ENCODE results near the gene DNAH14. TPM values are rescaled to one million over a fixed set of nuclear protein-coding genes. Genes with fewer than 3 reads are reported as not detected.
"Not testable (repeated sequence)": the region's sequence is repeated elsewhere in the genome, so short reads cannot be mapped to it uniquely, and the experiment has no call there.

DNAH14 gene
- total and polyA plus RNA-seq, 2 experiments from 2014 or later, result 14.7 to 46.1 TPM

DNA sequence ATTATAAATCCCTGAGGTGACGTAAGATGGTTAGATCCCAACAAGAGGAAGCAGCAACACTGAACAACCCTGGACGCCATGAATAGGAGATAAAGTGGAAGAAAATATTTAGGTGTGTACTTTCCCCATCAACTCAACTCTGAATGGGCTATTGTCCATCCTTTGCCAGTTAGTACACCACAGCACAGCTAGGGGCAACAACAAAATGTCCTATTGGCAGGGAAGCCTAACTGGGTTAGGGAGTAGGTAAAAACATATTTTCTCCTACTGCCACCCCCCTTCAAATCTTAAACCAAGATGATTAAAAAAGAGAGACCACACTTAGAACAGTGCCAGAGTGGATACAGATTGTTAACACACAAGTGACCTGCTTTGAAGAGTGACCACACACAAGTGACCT lies 278.3 kb downstream of the DNAH14 start:
- Histone ChIP-seq H3K4me2 (no peak overlapping the region), H3K9me2 (replicated peaks; ENCODE audit: insufficient read depth) (no peaks in the 10 kb centered on the region), H3K79me2 (no peaks in the 10 kb centered on the region), H3K27ac (no peak overlapping the region), H3K4me1 (ENCODE audit: insufficient read depth) (no peaks in the 10 kb centered on the region), H3K27me3 (no peaks in the 10 kb centered on the region), H3K36me3 (replicated peaks; ENCODE audit: insufficient read depth, low read depth) (no peaks in the 10 kb centered on the region), H3K9me3 (ENCODE audit: low read depth) (peaks cover 12% of the 10 kb centered on the region), H3K4me3 (no peak overlapping the region), H2AFZ (no peak overlapping the region), H4K20me1 (ENCODE audit: insufficient read depth, poor library complexity, severe bottlenecking) (no peaks in the 10 kb centered on the region)
- 98% methylated on average over 2 of the region's 2 CpGs for WGBS (ENCODE audit: low lambda C conversion rate, missing lambda C conversion rate)
- TF ChIP-seq EZH2 (IDR thresholded peaks at IDR 0.05; ENCODE audit: borderline replicate concordance), result no peak
- TF ChIP-seq, protein P1, sequence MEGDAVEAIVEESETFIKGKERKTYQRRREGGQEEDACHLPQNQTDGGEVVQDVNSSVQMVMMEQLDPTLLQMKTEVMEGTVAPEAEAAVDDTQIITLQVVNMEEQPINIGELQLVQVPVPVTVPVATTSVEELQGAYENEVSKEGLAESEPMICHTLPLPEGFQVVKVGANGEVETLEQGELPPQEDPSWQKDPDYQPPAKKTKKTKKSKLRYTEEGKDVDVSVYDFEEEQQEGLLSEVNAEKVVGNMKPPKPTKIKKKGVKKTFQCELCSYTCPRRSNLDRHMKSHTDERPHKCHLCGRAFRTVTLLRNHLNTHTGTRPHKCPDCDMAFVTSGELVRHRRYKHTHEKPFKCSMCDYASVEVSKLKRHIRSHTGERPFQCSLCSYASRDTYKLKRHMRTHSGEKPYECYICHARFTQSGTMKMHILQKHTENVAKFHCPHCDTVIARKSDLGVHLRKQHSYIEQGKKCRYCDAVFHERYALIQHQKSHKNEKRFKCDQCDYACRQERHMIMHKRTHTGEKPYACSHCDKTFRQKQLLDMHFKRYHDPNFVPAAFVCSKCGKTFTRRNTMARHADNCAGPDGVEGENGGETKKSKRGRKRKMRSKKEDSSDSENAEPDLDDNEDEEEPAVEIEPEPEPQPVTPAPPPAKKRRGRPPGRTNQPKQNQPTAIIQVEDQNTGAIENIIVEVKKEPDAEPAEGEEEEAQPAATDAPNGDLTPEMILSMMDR (IDR thresholded peaks at IDR 0.05; ENCODE audit: poor library complexity), result no peak
- TF ChIP-seq EZH2phosphoT487 (IDR thresholded peaks at IDR 0.05; ENCODE audit: low read depth, severe bottlenecking, unreplicated experiment), result no peak
- DNase-seq (ENCODE audit: low spot score), result no peak

DNA sequence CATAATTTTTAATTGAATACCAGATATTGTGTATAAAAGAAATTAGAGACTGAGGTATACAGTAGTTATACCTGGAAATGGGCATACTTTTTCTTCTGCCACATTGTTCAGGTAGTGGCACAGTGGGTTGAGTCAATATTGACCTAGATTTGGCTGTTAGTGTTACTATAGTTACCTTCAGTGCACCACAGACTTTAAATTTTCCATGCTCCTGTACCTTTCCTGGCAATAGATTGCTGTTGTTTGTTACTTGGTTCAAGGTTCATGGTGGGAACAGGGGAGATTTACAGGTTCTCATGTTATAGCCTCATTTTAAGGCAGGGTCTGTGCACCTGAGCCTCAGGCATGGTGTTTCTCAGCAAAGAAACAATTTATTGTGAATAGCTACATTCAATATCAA lies 279.7 kb downstream of the DNAH14 start:
- H3K9me2 ChIP-seq (replicated peaks; ENCODE audit: insufficient read depth), result no peaks in the 10 kb centered on the region

DNA sequence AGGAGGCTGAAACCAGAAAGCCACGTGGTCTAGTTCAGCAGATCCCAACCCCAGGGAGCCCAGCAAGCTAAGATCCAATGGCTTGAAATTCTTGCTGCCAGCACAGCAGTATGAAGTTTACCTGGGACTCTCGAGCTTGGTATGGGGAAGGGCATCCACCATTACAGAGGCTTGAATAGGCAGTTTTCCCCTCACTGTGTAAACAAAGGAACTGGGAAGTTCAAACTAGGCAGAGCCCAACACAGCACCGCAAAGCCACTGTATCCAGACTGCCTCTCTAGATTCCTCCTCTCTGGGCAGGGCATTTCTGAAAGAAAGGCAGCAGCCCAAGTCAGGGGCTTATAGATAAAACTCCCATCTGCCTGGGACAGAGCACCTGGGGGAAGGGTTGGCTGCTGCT lies 280.7 kb downstream of the DNAH14 start:
- H3K9me2 ChIP-seq (replicated peaks; ENCODE audit: insufficient read depth); H3K79me2 ChIP-seq; H3K4me2 ChIP-seq; H3K36me3 ChIP-seq (replicated peaks; ENCODE audit: insufficient read depth, low read depth); H3K4me3 ChIP-seq; H3K27ac ChIP-seq; H2AFZ ChIP-seq; DNase-seq (ENCODE audit: low spot score); H4K20me1 ChIP-seq (ENCODE audit: insufficient read depth, poor library complexity, severe bottlenecking); H3K27me3 ChIP-seq; H3K4me1 ChIP-seq (ENCODE audit: insufficient read depth): not testable (repeated sequence)
- WGBS (ENCODE audit: low lambda C conversion rate, missing lambda C conversion rate), result 91% methylated on average over 3 of the region's 3 CpGs
- peaks cover 12% of the 10 kb centered on the region for H3K9me3 ChIP-seq (ENCODE audit: low read depth)

More for the DNA sequence above, 279.7 kb downstream of the DNAH14 start:
- Histone ChIP-seq H2AFZ (no peak overlapping the region), H3K4me1 (ENCODE audit: insufficient read depth) (no peaks in the 10 kb centered on the region), H3K4me3 (no peak overlapping the region), H3K9me3 (ENCODE audit: low read depth) (peaks cover 12% of the 10 kb centered on the region), H3K79me2 (no peaks in the 10 kb centered on the region), H3K36me3 (replicated peaks; ENCODE audit: insufficient read depth, low read depth) (no peaks in the 10 kb centered on the region), H3K27me3 (no peaks in the 10 kb centered on the region), H3K4me2 (no peak overlapping the region), H3K27ac (no peak overlapping the region), H4K20me1 (ENCODE audit: insufficient read depth, poor library complexity, severe bottlenecking) (no peaks in the 10 kb centered on the region)
- TF ChIP-seq, protein P1 (IDR thresholded peaks at IDR 0.05; ENCODE audit: poor library complexity), result no peak
- TF ChIP-seq EZH2phosphoT487 (IDR thresholded peaks at IDR 0.05; ENCODE audit: low read depth, severe bottlenecking, unreplicated experiment) (no peak), EZH2 (IDR thresholded peaks at IDR 0.05; ENCODE audit: borderline replicate concordance) (no peak)
- no peak for DNase-seq (ENCODE audit: low spot score)

DNA sequence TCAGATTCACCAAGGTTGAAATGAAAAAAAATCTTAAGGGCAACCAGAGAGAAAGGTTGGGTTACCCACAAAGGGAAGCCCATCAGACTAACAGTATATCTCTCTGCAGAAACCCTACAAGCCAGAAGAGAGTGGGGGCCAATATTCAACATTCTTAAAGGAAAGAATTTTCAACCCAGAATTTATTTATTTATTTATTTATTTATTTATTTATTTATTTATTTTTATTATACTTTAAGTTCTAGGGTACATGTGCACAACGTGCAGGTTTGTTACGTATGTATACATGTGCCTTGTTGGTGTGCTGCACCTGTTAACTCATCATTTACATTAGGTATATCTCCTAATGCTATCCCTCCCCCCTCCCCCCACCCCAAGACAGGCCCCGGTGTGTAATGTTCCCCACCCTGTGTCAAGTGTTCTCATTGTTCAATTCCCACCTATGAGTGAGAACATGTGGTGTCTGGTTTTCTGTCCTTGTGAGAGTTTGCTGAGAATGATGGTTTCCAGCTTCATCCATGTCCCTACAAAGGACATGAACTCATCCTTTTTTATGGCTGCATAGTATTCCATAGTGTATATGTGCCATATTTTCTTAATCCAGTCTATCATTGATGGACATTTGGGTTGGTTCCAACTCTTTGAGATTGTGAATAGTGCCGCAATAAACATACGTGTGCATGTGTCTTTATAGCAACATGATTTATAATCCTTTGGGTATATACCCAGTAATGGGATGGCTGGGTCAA lies 282.4 kb downstream of the DNAH14 start:
- peaks cover 12% of the 10 kb centered on the region for H3K9me3 ChIP-seq (ENCODE audit: low read depth)
- not testable (repeated sequence) for DNase-seq (ENCODE audit: low spot score); H2AFZ ChIP-seq; H3K79me2 ChIP-seq; H4K20me1 ChIP-seq (ENCODE audit: insufficient read depth, poor library complexity, severe bottlenecking); H3K9me2 ChIP-seq (replicated peaks; ENCODE audit: insufficient read depth); H3K4me1 ChIP-seq (ENCODE audit: insufficient read depth); H3K4me3 ChIP-seq; H3K4me2 ChIP-seq; H3K27me3 ChIP-seq; H3K27ac ChIP-seq; H3K36me3 ChIP-seq (replicated peaks; ENCODE audit: insufficient read depth, low read depth)
- WGBS (ENCODE audit: low lambda C conversion rate, missing lambda C conversion rate), result 100% methylated on average over 5 of the region's 5 CpGs
